ENCODE results near the gene NOTCH1. TPM values are rescaled to one million over a fixed set of nuclear protein-coding genes. Genes with fewer than 3 reads are reported as not detected.

Gene NOTCH1
- total and polyA plus RNA-seq, 2 of the 13 experiments (the other 11 are each of a cell fraction or from before 2014, with no cell fraction given) = 0.09 to 0.35 TPM

DNA sequence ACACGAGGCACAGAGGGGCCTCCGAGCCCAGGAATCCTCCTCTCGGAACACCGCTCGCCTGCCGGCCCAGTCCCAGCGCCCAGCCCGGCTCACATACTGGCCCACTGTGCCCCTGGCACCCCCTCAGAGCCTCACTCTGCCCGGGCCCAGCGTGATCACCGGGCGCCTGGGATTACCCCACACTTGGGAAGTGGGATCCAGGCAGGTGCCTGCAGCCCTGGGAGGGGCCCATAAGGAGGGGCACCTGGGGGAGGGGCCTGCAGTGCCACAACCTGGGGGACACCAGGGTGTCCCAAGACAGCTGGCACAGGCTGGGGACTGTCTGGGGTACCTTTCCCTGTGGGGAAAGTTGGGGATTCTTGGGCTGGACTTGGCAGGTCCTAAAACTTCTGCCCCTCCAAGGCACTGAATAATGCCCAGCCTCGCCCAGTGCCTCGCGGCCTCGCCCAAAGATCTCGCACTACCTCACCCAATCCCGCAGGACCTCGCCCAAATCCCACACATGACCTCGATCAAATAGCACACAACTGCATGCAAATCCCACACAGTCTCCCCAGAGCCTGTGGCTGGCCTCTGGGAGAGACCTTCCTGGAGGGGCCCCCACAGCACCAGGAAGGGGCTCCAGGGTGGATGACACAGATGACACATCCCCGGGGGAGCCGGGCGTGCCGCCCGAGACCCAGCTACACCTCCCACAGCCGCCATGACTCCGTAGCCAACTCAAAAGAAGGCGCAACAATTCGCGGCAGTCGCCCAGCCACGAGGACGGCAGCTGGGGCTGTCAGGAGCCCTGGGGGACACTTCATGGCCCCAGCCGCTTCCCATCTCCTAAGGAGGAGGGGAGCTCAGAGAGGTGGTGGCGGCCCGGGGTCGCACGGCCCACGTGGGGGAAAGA lies 13.7 kb downstream of the NOTCH1 start:
- ChIA-PET POLR2A (no interaction called here), CTCF (ENCODE audit: low intra/inter-chr PET ratio, low total read pairs) (no interaction called here)
- in situ Hi-C loops (cut with HindIII; ENCODE audit: extremely low pct_ligation_motif_present, low pct_unique_long_range_greater_than_20kb) (no loop called here), intact Hi-C loops (cut with micrococcal nuclease; ENCODE audit: unreplicated experiment) (no loop called here)
- no peak overlapping the region for H3K4me2 ChIP-seq (ENCODE audit: low read depth, low read length)
- DNase-seq (ENCODE audit: low spot score) (no peak), FAIRE-seq (no peak), ATAC-seq (no peak)
- 90% methylated on average over 10 of the region's 39 CpGs for WGBS (ENCODE audit: low lambda C conversion rate)
- H3K4me1 ChIP-seq (ENCODE audit: insufficient read depth, low read length) = no peaks in the 10 kb centered on the region
- H3K36me3 ChIP-seq (replicated peaks in 1 of 2; ENCODE audit: control insufficient read depth in 1 of 2, insufficient read depth in 2 of 2, low read length in 2 of 2) = no peaks in the 10 kb centered on the region
- H3K27ac ChIP-seq (ENCODE audit: extremely low read length, insufficient read depth, low read length) = no peak overlapping the region
- no peak overlapping the region for H3K4me3 ChIP-seq (replicated peaks in 1 of 3; ENCODE audit: insufficient read depth in 1 of 3, low read depth in 2 of 3, low read length in 3 of 3)
- H3K9me3 ChIP-seq (ENCODE audit: low read length) = no peaks in the 10 kb centered on the region
- no peaks in the 10 kb centered on the region for H3K79me2 ChIP-seq (ENCODE audit: insufficient read depth, low read length)
- no peaks in the 10 kb centered on the region for H3K27me3 ChIP-seq (ENCODE audit: control insufficient read depth in 1 of 2, insufficient read depth in 2 of 2, low read length in 2 of 2)
- H3K9ac ChIP-seq (ENCODE audit: insufficient read depth, low read depth, low read length) = no peak overlapping the region
- H2AFZ ChIP-seq (ENCODE audit: low read length) = no peak overlapping the region
- H4K20me1 ChIP-seq (ENCODE audit: insufficient read depth, low read length) = no peaks in the 10 kb centered on the region
- BruUV-seq (replicated peaks) = no TSS peak
- no peak for TF ChIP-seq ZNF709 (CRISPR knock-in tag; IDR thresholded peaks at IDR 0.05)
- TF ChIP-seq, protein P1, sequence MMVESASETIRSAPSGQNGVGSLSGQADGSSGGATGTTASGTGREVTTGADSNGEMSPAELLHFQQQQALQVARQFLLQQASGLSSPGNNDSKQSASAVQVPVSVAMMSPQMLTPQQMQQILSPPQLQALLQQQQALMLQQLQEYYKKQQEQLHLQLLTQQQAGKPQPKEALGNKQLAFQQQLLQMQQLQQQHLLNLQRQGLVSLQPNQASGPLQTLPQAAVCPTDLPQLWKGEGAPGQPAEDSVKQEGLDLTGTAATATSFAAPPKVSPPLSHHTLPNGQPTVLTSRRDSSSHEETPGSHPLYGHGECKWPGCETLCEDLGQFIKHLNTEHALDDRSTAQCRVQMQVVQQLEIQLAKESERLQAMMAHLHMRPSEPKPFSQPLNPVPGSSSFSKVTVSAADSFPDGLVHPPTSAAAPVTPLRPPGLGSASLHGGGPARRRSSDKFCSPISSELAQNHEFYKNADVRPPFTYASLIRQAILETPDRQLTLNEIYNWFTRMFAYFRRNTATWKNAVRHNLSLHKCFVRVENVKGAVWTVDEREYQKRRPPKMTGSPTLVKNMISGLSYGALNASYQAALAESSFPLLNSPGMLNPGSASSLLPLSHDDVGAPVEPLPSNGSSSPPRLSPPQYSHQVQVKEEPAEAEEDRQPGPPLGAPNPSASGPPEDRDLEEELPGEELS (CRISPR knock-in tag; IDR thresholded peaks at IDR 0.05) = no peak
- no peak for TF ChIP-seq HNRNPL (IDR thresholded peaks at IDR 0.05; ENCODE audit: low read depth, low read length)
- no peak for TF ChIP-seq LRRFIP1 (CRISPR knock-in tag; conservative IDR thresholded peaks at IDR 0.05)
- TF ChIP-seq PHF8 (CRISPR knock-in tag; IDR thresholded peaks at IDR 0.05) = no peak
- no peak for TF ChIP-seq ZNF839 (CRISPR knock-in tag; IDR thresholded peaks at IDR 0.05; ENCODE audit: borderline replicate concordance)
- TF ChIP-seq NONO (IDR thresholded peaks at IDR 0.05) = no peak
- TF ChIP-seq NONO (CRISPR knock-in tag; conservative IDR thresholded peaks at IDR 0.05) = no peak
- TF ChIP-seq HDAC2 (CRISPR knock-in tag; IDR thresholded peaks at IDR 0.05) = no peak
- TF ChIP-seq ZNF674 (CRISPR knock-in tag; IDR thresholded peaks at IDR 0.05; ENCODE audit: low read depth) = no peak
- TF ChIP-seq, protein P2, sequence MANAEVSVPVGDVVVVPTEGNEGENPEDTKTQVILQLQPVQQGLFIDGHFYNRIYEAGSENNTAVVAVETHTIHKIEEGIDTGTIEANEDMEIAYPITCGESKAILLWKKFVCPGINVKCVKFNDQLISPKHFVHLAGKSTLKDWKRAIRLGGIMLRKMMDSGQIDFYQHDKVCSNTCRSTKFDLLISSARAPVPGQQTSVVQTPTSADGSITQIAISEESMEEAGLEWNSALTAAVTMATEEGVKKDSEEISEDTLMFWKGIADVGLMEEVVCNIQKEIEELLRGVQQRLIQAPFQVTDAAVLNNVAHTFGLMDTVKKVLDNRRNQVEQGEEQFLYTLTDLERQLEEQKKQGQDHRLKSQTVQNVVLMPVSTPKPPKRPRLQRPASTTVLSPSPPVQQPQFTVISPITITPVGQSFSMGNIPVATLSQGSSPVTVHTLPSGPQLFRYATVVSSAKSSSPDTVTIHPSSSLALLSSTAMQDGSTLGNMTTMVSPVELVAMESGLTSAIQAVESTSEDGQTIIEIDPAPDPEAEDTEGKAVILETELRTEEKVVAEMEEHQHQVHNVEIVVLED (CRISPR knock-in tag; IDR thresholded peaks at IDR 0.05; ENCODE audit: borderline replicate concordance) = no peak
- TF ChIP-seq, protein P3, sequence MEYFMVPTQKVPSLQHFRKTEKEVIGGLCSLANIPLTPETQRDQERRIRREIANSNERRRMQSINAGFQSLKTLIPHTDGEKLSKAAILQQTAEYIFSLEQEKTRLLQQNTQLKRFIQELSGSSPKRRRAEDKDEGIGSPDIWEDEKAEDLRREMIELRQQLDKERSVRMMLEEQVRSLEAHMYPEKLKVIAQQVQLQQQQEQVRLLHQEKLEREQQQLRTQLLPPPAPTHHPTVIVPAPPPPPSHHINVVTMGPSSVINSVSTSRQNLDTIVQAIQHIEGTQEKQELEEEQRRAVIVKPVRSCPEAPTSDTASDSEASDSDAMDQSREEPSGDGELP (IDR thresholded peaks at IDR 0.05; ENCODE audit: borderline replicate concordance, low read depth) = no peak
- no peak for TF ChIP-seq SOX13 (IDR thresholded peaks at IDR 0.05)
- no peak for TF ChIP-seq SOX13 (CRISPR knock-in tag; conservative IDR thresholded peaks at IDR 0.05 in 1 of 2, IDR thresholded peaks at IDR 0.05 in 1 of 2)
- TF ChIP-seq SMAD1 (CRISPR knock-in tag; IDR thresholded peaks at IDR 0.05; ENCODE audit: borderline replicate concordance, low read depth) = no peak
- no peak for TF ChIP-seq TCF12 (IDR thresholded peaks at IDR 0.05)
- no peak for TF ChIP-seq TCF12 (CRISPR knock-in tag; IDR thresholded peaks at IDR 0.05)
- no peak for TF ChIP-seq ZNF703 (CRISPR knock-in tag; IDR thresholded peaks at IDR 0.05; ENCODE audit: borderline replicate concordance)
